Measurements from ENCODE around the gene THSD7B. TPM values are rescaled to one million over a fixed set of nuclear protein-coding genes. Genes with fewer than 3 reads are reported as not detected.

THSD7B gene
- total and polyA plus RNA-seq, 10 of the 15 experiments (the other 5 are each of a cell fraction or from before 2014, with no cell fraction given) = 0.03 to 0.56 (median 0.28) TPM

DNA sequence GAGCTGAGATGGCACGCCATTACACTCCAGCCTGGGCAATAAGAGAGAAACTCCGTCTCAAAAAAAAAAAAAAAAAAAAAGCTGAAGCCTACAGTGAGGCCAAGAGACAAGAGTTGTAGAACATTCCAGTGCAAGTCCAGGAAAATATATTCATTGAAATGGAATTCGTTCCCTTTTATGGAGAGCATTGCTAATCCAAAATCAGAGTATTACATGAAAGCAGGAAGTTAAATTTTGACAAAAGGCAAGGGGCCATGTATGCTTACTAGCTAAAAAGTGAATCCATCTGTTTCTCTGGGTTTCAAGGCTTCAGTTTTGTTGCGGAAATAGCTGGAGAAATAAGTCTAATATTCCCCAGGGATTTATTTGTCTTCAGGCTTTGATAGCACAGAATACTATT lies 471.7 kb downstream of the THSD7B start:
- Histone ChIP-seq H3K27me3 (replicated peaks in 1 of 2; ENCODE audit: control insufficient read depth in 2 of 2, insufficient read depth in 2 of 2, low read length in 1 of 2) (no peaks in the 10 kb centered on the region), H3K9ac (ENCODE audit: control insufficient read depth, insufficient read depth, low read length) (no peak overlapping the region), H3K9me3 (replicated peaks; ENCODE audit: control insufficient read depth, insufficient read depth, low read length) (no peaks in the 10 kb centered on the region), H2AFZ (ENCODE audit: control insufficient read depth, low read depth, low read length) (no peak overlapping the region), H3K4me1 (ENCODE audit: control insufficient read depth, insufficient read depth, low read length) (no peaks in the 10 kb centered on the region), H3K4me2 (ENCODE audit: control insufficient read depth, insufficient read depth) (no peak overlapping the region), H4K20me1 (ENCODE audit: control insufficient read depth, insufficient read depth) (no peaks in the 10 kb centered on the region), H3K79me2 (ENCODE audit: control insufficient read depth, insufficient read depth, low read length) (no peaks in the 10 kb centered on the region), H3K36me3 (ENCODE audit: control insufficient read depth in 2 of 2, insufficient read depth in 2 of 2, low read length in 1 of 2) (no peaks in the 10 kb centered on the region), H3K4me3 (no peak overlapping the region), H3K27ac (ENCODE audit: control insufficient read depth, insufficient read depth) (no peak overlapping the region)
- ATAC-seq (no peak), FAIRE-seq (no peak), DNase-seq (ENCODE audit: low read depth, low spot score) (no peak)
- ChIA-PET SMC1A (ENCODE audit: uncharacterized antibody, unreplicated experiment) (interaction anchor here (1.2 to 3.3 kb wide), 3 partner anchors 12 to 56 kb away, joined by 3 to 13 read pairs (median 5); no protein-coding TSS in a partner anchor), RAD21 (ENCODE audit: unreplicated experiment) (interaction anchor here (1.3 to 1.6 kb wide), 3 partner anchors 9 to 13 kb away, joined by 3 to 4 read pairs (median 4); no protein-coding TSS in a partner anchor), POLR2A (interaction anchor here (0.6 to 0.9 kb wide), 2 partner anchors 12 to 1426 kb away, joined by 3 to 5 read pairs; no protein-coding TSS in a partner anchor), CTCF (interaction anchor here (0.6 to 1.6 kb wide), 5 partner anchors 8 to 64 kb away, joined by 3 to 5 read pairs (median 4); no protein-coding TSS in a partner anchor)
- in situ Hi-C loops (cut with MboI) = no loop called here
- TF ChIP-seq, protein P1, sequence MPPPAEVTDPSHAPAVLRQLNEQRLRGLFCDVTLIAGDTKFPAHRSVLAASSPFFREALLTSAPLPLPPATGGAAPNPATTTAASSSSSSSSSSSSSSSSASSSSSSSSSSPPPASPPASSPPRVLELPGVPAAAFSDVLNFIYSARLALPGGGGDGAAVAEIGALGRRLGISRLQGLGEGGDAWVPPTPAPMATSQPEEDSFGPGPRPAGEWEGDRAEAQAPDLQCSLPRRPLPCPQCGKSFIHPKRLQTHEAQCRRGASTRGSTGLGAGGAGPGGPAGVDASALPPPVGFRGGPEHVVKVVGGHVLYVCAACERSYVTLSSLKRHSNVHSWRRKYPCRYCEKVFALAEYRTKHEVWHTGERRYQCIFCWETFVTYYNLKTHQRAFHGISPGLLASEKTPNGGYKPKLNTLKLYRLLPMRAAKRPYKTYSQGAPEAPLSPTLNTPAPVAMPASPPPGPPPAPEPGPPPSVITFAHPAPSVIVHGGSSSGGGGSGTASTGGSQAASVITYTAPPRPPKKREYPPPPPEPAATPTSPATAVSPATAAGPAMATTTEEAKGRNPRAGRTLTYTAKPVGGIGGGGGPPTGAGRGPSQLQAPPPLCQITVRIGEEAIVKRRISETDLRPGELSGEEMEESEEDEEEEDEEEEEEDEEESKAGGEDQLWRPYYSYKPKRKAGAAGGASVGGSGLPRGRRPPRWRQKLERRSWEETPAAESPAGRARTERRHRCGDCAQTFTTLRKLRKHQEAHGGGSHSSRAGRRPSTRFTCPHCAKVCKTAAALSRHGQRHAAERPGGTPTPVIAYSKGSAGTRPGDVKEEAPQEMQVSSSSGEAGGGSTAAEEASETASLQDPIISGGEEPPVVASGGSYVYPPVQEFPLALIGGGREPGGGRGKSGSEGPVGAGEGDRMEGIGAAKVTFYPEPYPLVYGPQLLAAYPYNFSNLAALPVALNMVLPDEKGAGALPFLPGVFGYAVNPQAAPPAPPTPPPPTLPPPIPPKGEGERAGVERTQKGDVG (CRISPR knock-in tag; IDR thresholded peaks at IDR 0.05) = no peak
- no peak for TF ChIP-seq TCF7 (IDR thresholded peaks at IDR 0.05; ENCODE audit: borderline replicate concordance)
- TF ChIP-seq NBN (IDR thresholded peaks at IDR 0.05) = no peak
- TF ChIP-seq ZNF592 (IDR thresholded peaks at IDR 0.05) = no peak
- no peak for TF ChIP-seq ZNF24 (IDR thresholded peaks at IDR 0.05)
- TF ChIP-seq MEF2A (IDR thresholded peaks at IDR 0.05; ENCODE audit: insufficient read depth, low read depth, low read length) = no peak
- TF ChIP-seq DPF2 (IDR thresholded peaks at IDR 0.05) = no peak
- TF ChIP-seq STAT1 (conservative IDR thresholded peaks at IDR 0.05) = no peak
- TF ChIP-seq CEBPB (IDR thresholded peaks at IDR 0.05; ENCODE audit: borderline replicate concordance in 1 of 2, low read depth in 2 of 2, low read length in 2 of 2) = no peak
- TF ChIP-seq WRNIP1 (IDR thresholded peaks at IDR 0.05; ENCODE audit: borderline replicate concordance, low read depth, low read length) = no peak
- no peak for TF ChIP-seq HCFC1 (IDR thresholded peaks at IDR 0.05; ENCODE audit: low read length)
- no peak for TF ChIP-seq MTA2 (IDR thresholded peaks at IDR 0.05; ENCODE audit: low read depth)
- TF ChIP-seq, protein P2, sequence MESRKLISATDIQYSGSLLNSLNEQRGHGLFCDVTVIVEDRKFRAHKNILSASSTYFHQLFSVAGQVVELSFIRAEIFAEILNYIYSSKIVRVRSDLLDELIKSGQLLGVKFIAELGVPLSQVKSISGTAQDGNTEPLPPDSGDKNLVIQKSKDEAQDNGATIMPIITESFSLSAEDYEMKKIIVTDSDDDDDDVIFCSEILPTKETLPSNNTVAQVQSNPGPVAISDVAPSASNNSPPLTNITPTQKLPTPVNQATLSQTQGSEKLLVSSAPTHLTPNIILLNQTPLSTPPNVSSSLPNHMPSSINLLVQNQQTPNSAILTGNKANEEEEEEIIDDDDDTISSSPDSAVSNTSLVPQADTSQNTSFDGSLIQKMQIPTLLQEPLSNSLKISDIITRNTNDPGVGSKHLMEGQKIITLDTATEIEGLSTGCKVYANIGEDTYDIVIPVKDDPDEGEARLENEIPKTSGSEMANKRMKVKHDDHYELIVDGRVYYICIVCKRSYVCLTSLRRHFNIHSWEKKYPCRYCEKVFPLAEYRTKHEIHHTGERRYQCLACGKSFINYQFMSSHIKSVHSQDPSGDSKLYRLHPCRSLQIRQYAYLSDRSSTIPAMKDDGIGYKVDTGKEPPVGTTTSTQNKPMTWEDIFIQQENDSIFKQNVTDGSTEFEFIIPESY (IDR thresholded peaks at IDR 0.05) = no peak
- no peak for TF ChIP-seq TBL1XR1 (IDR thresholded peaks at IDR 0.05; ENCODE audit: low read depth, low read length)
- no peak for TF ChIP-seq CREM (IDR thresholded peaks at IDR 0.05; ENCODE audit: low read depth)
- TF ChIP-seq RB1 (IDR thresholded peaks at IDR 0.05; ENCODE audit: borderline replicate concordance) = no peak
- no peak for TF ChIP-seq IRF4 (IDR thresholded peaks at IDR 0.05; ENCODE audit: low read depth, low read length)
- intact Hi-C loops (cut with micrococcal nuclease; ENCODE audit: unreplicated experiment) = no loop called here
- BruUV-seq (replicated peaks) = no TSS peak
- 40% methylated on average over 2 of the region's 4 CpGs for WGBS (ENCODE audit: insufficient coverage, insufficient replicate concordance, low lambda C conversion rate, missing lambda C conversion rate)
